A549 (cell line): Measurements from ENCODE around the gene ADAMTS1. TPM values are rescaled to one million over a fixed set of nuclear protein-coding genes. Genes with fewer than 3 reads are reported as not detected.

Experiments
- ATAC-seq, 2 experiments: fragments of 200-7000 bp in 1 of 2; fragments of >200 bp in 1 of 2; cut with Nextera tagmentation in 1 of 2; cut with Tn5 transposase in 1 of 2; 3 replicates each; pipeline versions ENCODE4 v1.8.0 to v1.9.1; 2018 to 2020; ENCODE audit warnings: mild to moderate bottlenecking in 1 of 2, moderate library complexity in 1 of 2
- CTCF ChIA-PET: fragments of 300-600 bp; sonication (Branson Sonifier 250); formaldehyde crosslinking; extraction: SDS; loops from one replicate; lab custom pipeline; 2021; ENCODE audit warnings: antibody characterized with exemption, inconsistent platforms; lab: Yijun Ruan, JAX
- POLR2A ChIA-PET: fragments of 350-600 bp; formaldehyde crosslinking; extraction: SDS; loops from one replicate; lab custom pipeline; 2021; ENCODE audit warnings: antibody characterized with exemption, inconsistent platforms; lab: Yijun Ruan, JAX
- DNase-seq, 2 experiments: peaks; one replicate each; pipeline versions ENCODE4 v3.0.0 to v3.0.0-alpha.2; 2011 to 2016; ENCODE audit warnings: low read depth in 1 of 2, low spot score in 1 of 2
- FAIRE-seq: peaks from 2 replicates; lab custom pipeline; 2011; peaks lifted over from hg19 to GRCh38; lab: Jason Lieb, UNC
- H3K27ac ChIP-seq, 2 experiments: fragments of >200 bp; sonication (Bioruptor Twin); formaldehyde crosslinking; 3 replicates each; pipeline ENCODE4 v1.5.1; 2016 to 2017
- H3K4me1 ChIP-seq: fragments of >200 bp; sonication (Bioruptor Twin); formaldehyde crosslinking; 3 replicates; pipeline ENCODE4 v1.6.1; 2016
- H3K4me2 ChIP-seq: fragments of >200 bp; sonication (Bioruptor Twin); formaldehyde crosslinking; 3 replicates; pipeline ENCODE4 v1.6.1; 2016
- H3K4me3 ChIP-seq: fragments of >200 bp; sonication (Bioruptor Twin); formaldehyde crosslinking; 3 replicates; pipeline ENCODE4 v1.5.1; 2016
- H3K9me3 ChIP-seq: fragments of >200 bp; sonication (Bioruptor Twin); formaldehyde crosslinking; 3 replicates; pipeline ENCODE4 v1.6.1; 2016
- CHD4 ChIP-seq: fragments of 200-600 bp; sonication (generic); IDR thresholded peaks from 2 replicates; pipeline ENCODE4 v1.6.1; 2016; ENCODE audit warnings: antibody characterized with exemption, mild to moderate bottlenecking, borderline replicate concordance
- CTCF ChIP-seq: fragments of >200 bp; sonication (Bioruptor Twin); formaldehyde crosslinking; IDR thresholded peaks from 3 replicates; pipeline ENCODE4 v1.5.1; 2016
- EHMT2 ChIP-seq: fragments of 200-600 bp; sonication (generic); IDR thresholded peaks from 2 replicates; pipeline ENCODE4 v1.6.1; 2016; ENCODE audit warnings: antibody characterized with exemption, low read depth, mild to moderate bottlenecking, moderate library complexity
- FOSL2 ChIP-seq, 2 experiments: fragments of 450-650 bp in 1 of 2; fragments of >200 bp in 1 of 2; sonication (Bioruptor Twin) in 1 of 2; formaldehyde crosslinking; IDR thresholded peaks; 2 replicates each; pipeline versions ENCODE4 v1.5.0 to v1.6.1; 2016 to 2020; ENCODE audit warnings: mild to moderate bottlenecking in 1 of 2, moderate library complexity in 1 of 2
- HES2 ChIP-seq: fragments of >200 bp; sonication (Bioruptor Twin); formaldehyde crosslinking; IDR thresholded peaks from 2 replicates; pipeline ENCODE4 v1.6.1; 2016
- KDM1A ChIP-seq: fragments of 200-600 bp; sonication (generic); IDR thresholded peaks from 2 replicates; pipeline ENCODE4 v1.6.1; 2016; ENCODE audit warnings: low read depth, mild to moderate bottlenecking
- NR3C1 ChIP-seq: fragments of >200 bp; sonication (Bioruptor Twin); formaldehyde crosslinking; IDR thresholded peaks from 3 replicates; pipeline ENCODE4 v1.6.1; 2017
- REST ChIP-seq: fragments of 200-600 bp; sonication (generic); IDR thresholded peaks from 2 replicates; pipeline ENCODE4 v1.6.1; 2016; ENCODE audit warnings: antibody characterized with exemption, mild to moderate bottlenecking, moderate library complexity
- RFX5 ChIP-seq: fragments of 450-650 bp; IDR thresholded peaks from 2 replicates; pipeline ENCODE4 v1.7.1; 2014; ENCODE audit warnings: antibody characterized with exemption, mild to moderate bottlenecking, moderate library complexity
- TFCP2L1 ChIP-seq: fragments of 250-450 bp; sonication (Bioruptor Pico); IDR thresholded peaks from 2 replicates; pipeline ENCODE4 v1.5.0; 2021; ENCODE audit warnings: mild to moderate bottlenecking
- WGBS: methylation state at CpG from one replicate; pipeline ENCODE4 v1.1.6; 2017; ENCODE audit errors: missing lambda C conversion rate; 5-methylcytosine and 5-hydroxymethylcytosine counted together
- polyA plus RNA-seq, 4 experiments: library from polyadenylated mRNA; depleted of rRNA in 3 of 4; stranded (reverse); fragments of >200 nt; fragmentation: RNase III in 1 of 4; extraction: RNeasy Plus Mini Kit Qiagen cat#74134 plus additional on column Dnase treatment in 1 of 4; gene quantifications; 2 replicates in 3 of 4; 3 replicates in 1 of 4; pipeline ENCODE4 v1.2.3, GENCODE V29; 2011 to 2017
- TF ChIP-seq, protein P1 (sequence below): fragments of 150-350 bp; IDR thresholded peaks from 2 replicates; pipeline ENCODE4 v1.6.1; 2014; ENCODE audit warnings: low read depth, mild to moderate bottlenecking, low read length
- TF ChIP-seq, protein P2 (sequence below): fragments of 250-450 bp; sonication (Bioruptor Pico); IDR thresholded peaks from 2 replicates; pipeline ENCODE4 v1.5.0; 2021; ENCODE audit warnings: mild to moderate bottlenecking, moderate library complexity, borderline replicate concordance

Gene ADAMTS1
- polyA plus RNA-seq, 2 of the 4 experiments (the other 2 are of a cell fraction): 0.17 TPM

DNA sequence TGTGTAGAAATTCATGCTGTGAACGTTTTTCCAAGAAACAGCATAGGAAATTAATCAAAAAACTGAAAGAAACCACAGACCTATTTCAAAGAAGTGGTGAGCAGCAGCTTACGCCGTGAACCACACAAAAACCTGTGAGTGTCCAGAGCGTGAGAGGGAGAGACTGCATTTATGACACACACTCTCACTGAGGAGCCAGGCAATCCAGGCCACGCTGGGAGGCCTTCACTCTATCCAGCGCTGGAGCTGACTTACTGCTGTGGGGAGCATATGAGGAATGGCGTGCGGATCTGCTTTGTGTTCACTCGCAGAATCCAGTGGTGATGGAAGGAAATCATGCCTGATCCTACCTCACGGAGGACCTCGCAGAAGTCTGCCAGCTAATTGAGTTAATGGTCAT lies 12.7 kb downstream of the ADAMTS1 start:
- Histone ChIP-seq H3K27ac (no peak overlapping the region), H3K9me3 (no peaks in the 10 kb centered on the region), H3K4me1 (no peaks in the 10 kb centered on the region), H3K4me3 (no peak overlapping the region), H3K4me2 (no peak overlapping the region)
- TF ChIP-seq NR3C1: no peak
- TF ChIP-seq CTCF: no peak
- TF ChIP-seq, protein P1, sequence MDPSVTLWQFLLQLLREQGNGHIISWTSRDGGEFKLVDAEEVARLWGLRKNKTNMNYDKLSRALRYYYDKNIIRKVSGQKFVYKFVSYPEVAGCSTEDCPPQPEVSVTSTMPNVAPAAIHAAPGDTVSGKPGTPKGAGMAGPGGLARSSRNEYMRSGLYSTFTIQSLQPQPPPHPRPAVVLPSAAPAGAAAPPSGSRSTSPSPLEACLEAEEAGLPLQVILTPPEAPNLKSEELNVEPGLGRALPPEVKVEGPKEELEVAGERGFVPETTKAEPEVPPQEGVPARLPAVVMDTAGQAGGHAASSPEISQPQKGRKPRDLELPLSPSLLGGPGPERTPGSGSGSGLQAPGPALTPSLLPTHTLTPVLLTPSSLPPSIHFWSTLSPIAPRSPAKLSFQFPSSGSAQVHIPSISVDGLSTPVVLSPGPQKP: no peak
- CTCF ChIA-PET: interaction anchor here (0.6 kb wide), 2 partner anchors 296 to 964 kb away, joined by 3 read pairs; no protein-coding TSS in a partner anchor
- DNase-seq: no peak
- 64% methylated on average over 9 of the region's 11 CpGs for WGBS
- ATAC-seq: no peak
- FAIRE-seq: no peak
- POLR2A ChIA-PET: no interaction called here

DNA sequence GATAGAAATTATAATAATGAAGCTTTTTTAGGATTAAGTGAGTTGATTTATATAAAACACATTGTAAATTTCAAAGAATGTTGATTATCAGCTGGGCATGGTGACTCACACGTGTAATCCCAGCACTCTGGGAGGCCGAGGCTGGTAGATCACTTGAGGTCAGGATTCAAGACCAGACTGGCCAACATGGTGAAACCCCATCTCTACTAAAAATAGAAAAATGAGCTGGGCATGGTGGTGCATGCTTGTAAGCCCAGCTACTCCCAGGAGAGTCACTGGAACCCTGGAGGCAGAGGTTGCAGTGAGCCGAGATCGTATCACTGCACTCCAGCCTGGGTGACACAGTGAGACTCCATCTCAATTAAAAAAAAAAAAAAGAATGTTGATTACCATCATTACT lies 18.4 kb downstream of the ADAMTS1 start:
- no peak overlapping the region for H3K4me2 ChIP-seq
- H3K4me1 ChIP-seq: no peaks in the 10 kb centered on the region
- DNase-seq: no peak
- H3K9me3 ChIP-seq: no peaks in the 10 kb centered on the region
- no peak overlapping the region for H3K4me3 ChIP-seq
- WGBS: 51% methylated on average over 4 of the region's 4 CpGs
- no peak for ATAC-seq
- no peak overlapping the region for H3K27ac ChIP-seq
- FAIRE-seq: no peak
- ChIA-PET CTCF (no interaction called here), POLR2A (no interaction called here)
- TF ChIP-seq HES2 (no peak), FOSL2 (IDR thresholded peaks at IDR 0.05) (no peak), FOSL2 (CRISPR knock-in tag; IDR thresholded peaks at IDR 0.05) (no peak), CHD4 (no peak)

DNA sequence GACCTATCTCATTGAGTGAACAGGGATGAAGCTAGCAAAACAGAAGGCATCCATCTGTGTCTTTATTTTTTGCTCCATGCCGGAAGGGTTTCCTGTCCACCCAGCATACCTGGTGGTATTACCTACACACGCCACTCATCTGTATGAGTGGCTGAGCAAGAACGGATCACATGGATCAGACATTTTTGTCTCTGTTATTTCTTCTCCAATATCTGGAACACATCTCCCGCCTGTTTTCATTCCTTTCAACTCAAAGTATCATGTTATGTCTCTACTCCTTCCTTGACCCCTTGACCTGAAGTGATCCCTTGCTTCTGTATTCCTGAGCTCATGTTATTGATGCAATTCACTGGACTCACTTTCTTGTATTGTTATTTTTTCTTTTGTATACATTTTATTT lies 24.7 kb downstream of the ADAMTS1 start:
- ATAC-seq (no peak), FAIRE-seq (no peak), DNase-seq (no peak)
- H3K27ac ChIP-seq: no peak overlapping the region
- no peak overlapping the region for H3K4me2 ChIP-seq
- H3K4me1 ChIP-seq: no peaks in the 10 kb centered on the region
- no peaks in the 10 kb centered on the region for H3K9me3 ChIP-seq
- CTCF ChIA-PET: no interaction called here
- POLR2A ChIA-PET: no interaction called here
- TF ChIP-seq, protein P2, sequence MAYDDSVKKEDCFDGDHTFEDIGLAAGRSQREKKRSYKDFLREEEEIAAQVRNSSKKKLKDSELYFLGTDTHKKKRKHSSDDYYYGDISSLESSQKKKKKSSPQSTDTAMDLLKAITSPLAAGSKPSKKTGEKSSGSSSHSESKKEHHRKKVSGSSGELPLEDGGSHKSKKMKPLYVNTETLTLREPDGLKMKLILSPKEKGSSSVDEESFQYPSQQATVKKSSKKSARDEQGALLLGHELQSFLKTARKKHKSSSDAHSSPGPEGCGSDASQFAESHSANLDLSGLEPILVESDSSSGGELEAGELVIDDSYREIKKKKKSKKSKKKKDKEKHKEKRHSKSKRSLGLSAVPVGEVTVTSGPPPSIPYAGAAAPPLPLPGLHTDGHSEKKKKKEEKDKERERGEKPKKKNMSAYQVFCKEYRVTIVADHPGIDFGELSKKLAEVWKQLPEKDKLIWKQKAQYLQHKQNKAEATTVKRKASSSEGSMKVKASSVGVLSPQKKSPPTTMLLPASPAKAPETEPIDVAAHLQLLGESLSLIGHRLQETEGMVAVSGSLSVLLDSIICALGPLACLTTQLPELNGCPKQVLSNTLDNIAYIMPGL (CRISPR knock-in tag): no peak
- TF ChIP-seq CTCF (no peak), EHMT2 (no peak), REST (no peak), RFX5 (no peak), TFCP2L1 (no peak), NR3C1 (no peak), KDM1A (no peak)
- TF ChIP-seq, protein P1: no peak
- WGBS: 42% methylated on average over 4 of the region's 4 CpGs
- H3K4me3 ChIP-seq: no peak overlapping the region
